OCI-LY3 (cell line): ENCODE measurements around the gene ZNF563.

Source experiments
- CTCF ChIP-seq: fragments of 200-600, 300-600 bp; sonication (generic); IDR thresholded peaks from 2 replicates; pipeline ENCODE4 v1.5.1; 2014; ENCODE audit warnings: antibody characterized with exemption, low read length, low read depth
- EZH2phosphoT487 ChIP-seq: fragments of 200-600 bp; shearing (Covaris generic); IDR thresholded peaks from 2 replicates; pipeline ENCODE4 v1.6.1; 2018; ENCODE audit warnings: antibody characterized with exemption, mixed run types, low read depth

- TF ChIP-seq CTCF (no peak), EZH2phosphoT487 (no peak)
Measured at GRCh38 chr19:12318782-12319413, 14.5 kb downstream of the ZNF563 start.
